Measurements from ENCODE around the gene THOC7. TPM values are rescaled to one million over a fixed set of nuclear protein-coding genes. Genes with fewer than 3 reads are reported as not detected.
A peak's percentile ranks its signal among the peaks of the same experiment; 100 is the strongest.

THOC7 gene
- total RNA-seq, 1 donor from 2014 or later = 48.9 TPM

DNA sequence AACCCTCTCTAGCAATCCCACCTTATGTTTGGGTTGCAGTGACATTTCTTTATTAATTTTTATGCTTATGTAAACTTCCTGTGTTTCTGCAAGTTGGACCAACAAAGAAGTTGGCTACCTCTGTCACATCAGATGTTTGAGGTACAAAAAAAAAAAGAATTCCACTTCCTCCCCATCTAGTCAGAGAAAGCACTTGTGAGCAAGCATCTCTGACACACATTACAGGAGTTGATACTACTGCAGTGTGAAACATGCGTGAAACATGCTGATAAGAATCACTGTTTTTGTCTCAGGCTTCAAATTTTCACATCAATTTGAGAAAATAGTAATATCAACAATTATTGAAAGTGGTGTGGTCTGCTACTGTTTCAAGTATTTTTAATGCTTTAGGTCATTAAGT lies 47.3 kb upstream of the THOC7 start:
- Mint-ChIP-seq H3K4me3 (ENCODE audit: unreplicated experiment) (peak overlapping the region; percentile 87), H3K4me1 (ENCODE audit: low read depth) (peaks cover 28% of the 10 kb centered on the region), H3K27me3 (ENCODE audit: low read depth) (no peaks in the 10 kb centered on the region), H3K27ac (ENCODE audit: unreplicated experiment) (peak overlapping the region; percentile 53), H3K36me3 (ENCODE audit: low read depth) (peaks cover 2% of the 10 kb centered on the region), H3K9me3 (ENCODE audit: low read depth) (no peaks in the 10 kb centered on the region)
- TF ChIP-seq, protein P1, sequence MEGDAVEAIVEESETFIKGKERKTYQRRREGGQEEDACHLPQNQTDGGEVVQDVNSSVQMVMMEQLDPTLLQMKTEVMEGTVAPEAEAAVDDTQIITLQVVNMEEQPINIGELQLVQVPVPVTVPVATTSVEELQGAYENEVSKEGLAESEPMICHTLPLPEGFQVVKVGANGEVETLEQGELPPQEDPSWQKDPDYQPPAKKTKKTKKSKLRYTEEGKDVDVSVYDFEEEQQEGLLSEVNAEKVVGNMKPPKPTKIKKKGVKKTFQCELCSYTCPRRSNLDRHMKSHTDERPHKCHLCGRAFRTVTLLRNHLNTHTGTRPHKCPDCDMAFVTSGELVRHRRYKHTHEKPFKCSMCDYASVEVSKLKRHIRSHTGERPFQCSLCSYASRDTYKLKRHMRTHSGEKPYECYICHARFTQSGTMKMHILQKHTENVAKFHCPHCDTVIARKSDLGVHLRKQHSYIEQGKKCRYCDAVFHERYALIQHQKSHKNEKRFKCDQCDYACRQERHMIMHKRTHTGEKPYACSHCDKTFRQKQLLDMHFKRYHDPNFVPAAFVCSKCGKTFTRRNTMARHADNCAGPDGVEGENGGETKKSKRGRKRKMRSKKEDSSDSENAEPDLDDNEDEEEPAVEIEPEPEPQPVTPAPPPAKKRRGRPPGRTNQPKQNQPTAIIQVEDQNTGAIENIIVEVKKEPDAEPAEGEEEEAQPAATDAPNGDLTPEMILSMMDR (IDR thresholded peaks at IDR 0.05) = no peak
- DNase-seq (ENCODE audit: low spot score) = no peak

DNA sequence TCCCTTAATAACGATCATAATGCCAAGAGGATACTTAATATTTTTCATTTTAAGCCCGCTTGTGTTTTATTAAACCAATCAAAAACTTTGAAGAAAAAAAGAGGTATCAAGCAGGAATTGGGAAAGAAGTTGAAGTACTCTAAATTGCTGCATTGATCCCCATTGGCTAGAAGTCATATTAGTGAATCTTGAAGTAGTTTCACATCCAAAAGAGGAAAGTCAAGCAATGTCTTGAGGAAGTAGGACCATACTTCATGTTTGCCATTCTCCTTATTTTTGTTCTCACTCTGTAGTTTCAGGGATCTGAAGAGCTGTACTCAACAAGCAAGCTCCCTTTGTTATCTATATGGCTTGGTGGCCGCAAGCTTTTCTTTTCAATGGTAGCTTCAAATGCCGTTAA lies 46.4 kb upstream of the THOC7 start:
- DNase-seq (ENCODE audit: low spot score) = no peak
- peaks cover 3% of the 10 kb centered on the region for H3K36me3 Mint-ChIP-seq (ENCODE audit: low read depth)
- H3K9me3 Mint-ChIP-seq (ENCODE audit: low read depth) = no peaks in the 10 kb centered on the region
- no peaks in the 10 kb centered on the region for H3K27me3 Mint-ChIP-seq (ENCODE audit: low read depth)
- no peak overlapping the region for H3K27ac Mint-ChIP-seq (ENCODE audit: unreplicated experiment)
- TF ChIP-seq, protein P1 (IDR thresholded peaks at IDR 0.05) = no peak
- H3K4me3 Mint-ChIP-seq (ENCODE audit: unreplicated experiment) = no peak overlapping the region
- H3K4me1 Mint-ChIP-seq (ENCODE audit: low read depth) = peaks cover 28% of the 10 kb centered on the region

DNA sequence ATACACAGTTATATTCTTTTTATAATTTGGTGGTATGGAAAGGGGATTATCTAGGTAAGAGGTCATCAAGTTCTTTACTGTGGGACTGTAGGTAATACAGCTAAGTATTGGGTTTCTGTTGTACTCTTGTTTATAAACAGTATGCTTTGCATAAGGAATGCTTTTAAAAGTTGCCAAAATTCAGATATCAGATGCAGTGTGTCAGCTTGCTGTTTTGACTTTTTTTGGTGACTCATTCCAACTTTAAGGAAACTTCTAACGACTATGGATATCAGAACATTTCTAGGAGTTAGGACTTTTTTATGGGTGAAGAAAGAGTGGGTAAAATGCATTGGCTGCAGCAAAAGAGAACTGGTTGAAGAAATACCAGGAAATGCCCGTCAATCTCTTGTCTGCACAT lies 45.8 kb upstream of the THOC7 start:
- Mint-ChIP-seq H3K27ac (ENCODE audit: unreplicated experiment) (no peak overlapping the region), H3K36me3 (ENCODE audit: low read depth) (peaks cover 2% of the 10 kb centered on the region), H3K9me3 (ENCODE audit: low read depth) (no peaks in the 10 kb centered on the region), H3K27me3 (ENCODE audit: low read depth) (no peaks in the 10 kb centered on the region), H3K4me3 (ENCODE audit: unreplicated experiment) (no peak overlapping the region), H3K4me1 (ENCODE audit: low read depth) (peaks cover 25% of the 10 kb centered on the region)
- TF ChIP-seq, protein P1 (IDR thresholded peaks at IDR 0.05) = no peak
- no peak for DNase-seq (ENCODE audit: low spot score)

DNA sequence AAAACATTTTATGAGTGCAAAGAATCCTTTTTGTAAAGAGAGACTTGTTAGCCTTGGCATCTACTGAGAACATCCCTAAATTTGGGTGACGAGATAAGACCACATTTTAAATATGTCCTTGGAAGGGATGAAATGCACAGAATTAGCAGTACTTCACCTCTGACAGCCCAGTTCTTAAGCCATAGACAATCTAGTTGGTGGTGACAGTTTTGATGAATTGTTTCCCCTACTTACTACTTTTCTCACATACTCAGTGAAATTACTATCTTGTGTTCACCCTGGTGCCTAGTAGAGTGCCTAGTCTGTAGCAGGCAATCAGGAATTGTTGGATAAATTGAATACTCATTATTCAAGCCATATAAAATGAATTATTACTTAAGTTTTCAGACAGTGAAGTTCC lies 45.2 kb upstream of the THOC7 start:
- Mint-ChIP-seq H3K9me3 (ENCODE audit: low read depth) (no peaks in the 10 kb centered on the region), H3K27ac (ENCODE audit: unreplicated experiment) (no peak overlapping the region), H3K4me1 (ENCODE audit: low read depth) (peaks cover 22% of the 10 kb centered on the region), H3K36me3 (ENCODE audit: low read depth) (peaks cover 1% of the 10 kb centered on the region), H3K4me3 (ENCODE audit: unreplicated experiment) (no peak overlapping the region), H3K27me3 (ENCODE audit: low read depth) (no peaks in the 10 kb centered on the region)
- no peak for DNase-seq (ENCODE audit: low spot score)
- TF ChIP-seq, protein P1 (IDR thresholded peaks at IDR 0.05) = no peak

DNA sequence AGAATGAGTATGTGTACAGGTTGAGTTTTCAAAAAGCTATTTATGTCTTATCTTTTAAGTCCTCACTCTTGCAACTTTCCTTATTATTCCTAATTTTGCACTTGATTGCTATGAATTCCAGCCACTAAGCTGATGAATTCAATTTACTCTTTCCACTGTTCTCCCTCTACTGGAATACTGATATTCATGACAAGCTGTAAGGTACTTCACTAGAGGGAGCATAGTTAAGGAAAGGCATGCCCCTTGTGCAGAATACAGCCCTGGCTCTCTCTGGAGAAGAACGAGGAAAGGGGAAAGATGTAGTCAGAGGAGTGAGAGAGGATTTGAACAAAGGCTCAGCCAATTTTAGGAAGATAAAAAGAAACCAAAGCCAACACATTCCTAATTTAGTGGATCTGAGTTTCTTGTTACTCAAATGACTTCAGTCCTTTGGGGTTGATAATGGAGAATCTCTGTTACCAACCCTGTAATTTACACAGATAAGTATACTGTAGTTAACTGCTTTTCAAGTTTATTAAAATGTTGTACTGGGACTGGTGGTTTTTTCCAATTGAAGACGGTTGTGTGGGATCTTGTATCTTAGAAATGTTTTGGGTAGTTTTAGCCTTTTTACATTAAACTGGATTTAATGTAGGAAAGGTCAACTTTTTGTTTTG lies 44.6 kb upstream of the THOC7 start:
- TF ChIP-seq, protein P1 (IDR thresholded peaks at IDR 0.05) = peak; percentile 68
- Mint-ChIP-seq H3K36me3 (ENCODE audit: low read depth) (peaks cover 1% of the 10 kb centered on the region), H3K4me3 (ENCODE audit: unreplicated experiment) (no peak overlapping the region), H3K27ac (ENCODE audit: unreplicated experiment) (no peak overlapping the region), H3K9me3 (ENCODE audit: low read depth) (no peaks in the 10 kb centered on the region), H3K4me1 (ENCODE audit: low read depth) (peaks cover 22% of the 10 kb centered on the region), H3K27me3 (ENCODE audit: low read depth) (no peaks in the 10 kb centered on the region)
- DNase-seq (ENCODE audit: low spot score) = no peak

All from chondrocyte (in vitro differentiated cells).